Posterior cingulate gyrus (tissue), 11 donors: ENCODE measurements around the gene KRT23.

Experiments used
- DNase-seq, 10 donors: peaks; one replicate each; pipeline versions ENCODE4 v3.0.0 to v3.0.0-alpha.2; 2020 to 2021; ENCODE audit warnings: mixed read lengths in 3 of 10
- intact Hi-C: fragments of 100-400 bp; cut with DNase I; formaldehyde crosslinking; loops from one replicate; pipeline ENCODE4 v1.15.1; 2023

The KRT23 gene

DNA sequence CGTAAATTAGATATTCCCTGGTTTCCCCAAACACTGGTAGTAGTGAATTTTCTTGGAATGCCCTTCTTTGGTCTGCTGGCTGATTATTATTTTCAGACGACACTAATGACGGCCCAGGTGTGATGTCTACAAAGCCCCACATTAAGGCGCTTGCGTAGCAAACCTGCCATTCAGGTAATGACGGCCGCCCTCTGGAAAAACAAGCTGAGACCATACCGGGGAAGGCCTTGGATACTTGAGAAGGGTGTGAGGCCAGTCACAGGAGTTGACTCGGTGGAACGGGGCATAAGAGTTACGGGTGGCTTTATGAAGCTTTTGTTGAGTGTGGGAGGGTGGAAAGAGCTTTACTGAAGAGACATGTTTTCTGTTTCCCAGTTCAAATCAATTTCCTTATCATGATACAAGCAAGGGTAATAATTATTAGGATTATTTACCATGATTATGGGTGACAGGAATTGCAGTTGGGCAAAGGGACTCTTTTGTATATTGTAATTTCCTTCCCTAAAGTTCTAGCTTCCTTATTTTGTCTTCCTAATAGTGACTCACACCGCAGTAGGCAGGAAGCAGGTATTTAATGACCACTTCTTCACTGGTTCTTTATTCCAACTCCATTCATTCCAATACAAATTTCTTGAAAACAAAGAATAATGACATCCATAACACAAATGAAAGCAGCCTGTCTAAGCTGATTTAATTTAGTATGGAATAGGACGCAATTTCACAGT lies 24.8 kb downstream of the KRT23 start:
- intact Hi-C loops, result no loop called here
- DNase-seq, result no peak

DNA sequence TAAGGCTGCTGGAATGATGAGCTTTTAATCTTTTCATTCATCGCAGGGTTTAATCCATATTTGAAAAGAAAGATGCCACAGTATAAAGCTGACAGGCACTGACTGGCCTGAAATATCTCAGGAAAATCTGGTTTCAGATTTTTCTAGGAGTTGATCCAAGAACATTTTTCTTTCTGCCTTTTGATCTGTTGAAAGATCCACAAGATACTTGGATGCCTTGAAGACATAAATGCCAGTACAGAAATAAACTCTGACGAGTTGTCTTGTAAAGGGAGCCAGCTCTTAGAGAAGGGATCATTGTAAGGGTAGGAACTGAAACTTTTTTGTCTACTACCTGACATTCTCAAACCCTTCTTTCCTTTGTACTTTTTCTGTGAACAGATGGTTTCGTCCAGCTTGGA lies 27.0 kb downstream of the KRT23 start:
- DNase-seq, result no peak
- intact Hi-C loops, result no loop called here

DNA sequence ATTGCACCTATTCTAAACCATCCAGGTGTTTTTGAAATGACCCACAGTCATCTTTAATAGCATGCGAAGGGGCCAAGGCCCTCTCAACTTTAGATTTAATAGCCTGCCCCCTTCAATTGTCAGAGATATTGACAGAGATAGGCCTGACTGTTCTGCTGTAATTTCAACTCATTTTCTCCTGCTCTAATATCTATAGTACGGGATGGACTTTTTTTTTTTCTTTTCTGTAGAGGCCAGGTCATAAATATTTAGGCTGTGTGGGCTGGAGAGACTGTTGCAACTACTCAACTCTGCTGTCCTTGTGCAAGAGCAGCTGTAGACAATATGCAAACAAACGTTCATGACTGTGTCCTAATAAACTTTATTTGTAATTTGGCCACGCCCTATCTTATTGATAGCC lies 27.7 kb downstream of the KRT23 start:
- intact Hi-C loops, result loop anchor here (1.0 to 2.0 kb wide), 4 partner anchors 413 to 757 kb away; no protein-coding TSS in a partner anchor

DNA sequence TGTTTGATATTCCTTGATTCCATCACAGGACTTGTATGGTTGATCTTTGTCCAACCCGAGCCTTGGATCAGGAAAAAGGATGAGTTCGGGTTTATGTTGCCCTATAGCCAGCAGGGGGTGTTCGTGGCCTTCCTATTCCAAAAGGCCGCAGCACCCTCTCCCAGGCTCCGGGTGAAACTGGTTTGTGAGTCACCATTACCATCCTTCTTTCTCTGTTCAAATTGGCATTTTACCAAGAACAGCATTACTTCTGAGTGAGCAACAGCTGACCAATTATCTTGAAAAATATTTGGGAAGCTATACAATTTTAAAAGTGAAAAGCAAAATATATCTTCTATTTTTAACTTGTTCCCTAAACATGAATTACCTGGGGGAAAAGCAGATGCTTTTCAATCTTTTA lies 28.1 kb downstream of the KRT23 start:
- intact Hi-C loops, result loop anchor here (1.0 to 2.0 kb wide), 4 partner anchors 413 to 757 kb away; no protein-coding TSS in a partner anchor
- DNase-seq, result peak; percentile 41 to 96 (median 75)

More for the DNA sequence above, 27.7 kb downstream of the KRT23 start:
- DNase-seq, result no peak

DNA sequence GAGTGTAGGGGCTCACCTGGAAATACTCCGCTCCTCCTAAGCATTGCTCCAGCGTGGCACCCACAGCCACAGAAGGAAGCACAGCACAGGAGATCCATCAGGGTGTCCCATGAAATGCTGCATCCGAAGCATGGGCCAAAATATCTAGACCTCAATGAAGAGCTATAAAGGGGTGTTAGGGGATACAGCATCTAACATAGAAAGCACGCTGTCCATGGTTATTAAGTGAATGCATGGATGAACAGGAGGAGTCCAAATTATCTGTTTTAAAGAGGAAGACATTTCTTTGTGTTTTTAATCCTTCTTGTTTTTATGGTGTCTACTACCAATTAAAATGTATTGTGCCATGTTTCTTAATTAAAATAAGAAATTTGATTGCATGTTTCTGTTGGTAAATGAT lies 30.8 kb downstream of the KRT23 start:
- no peak for DNase-seq
- intact Hi-C loops, result no loop called here

DNA sequence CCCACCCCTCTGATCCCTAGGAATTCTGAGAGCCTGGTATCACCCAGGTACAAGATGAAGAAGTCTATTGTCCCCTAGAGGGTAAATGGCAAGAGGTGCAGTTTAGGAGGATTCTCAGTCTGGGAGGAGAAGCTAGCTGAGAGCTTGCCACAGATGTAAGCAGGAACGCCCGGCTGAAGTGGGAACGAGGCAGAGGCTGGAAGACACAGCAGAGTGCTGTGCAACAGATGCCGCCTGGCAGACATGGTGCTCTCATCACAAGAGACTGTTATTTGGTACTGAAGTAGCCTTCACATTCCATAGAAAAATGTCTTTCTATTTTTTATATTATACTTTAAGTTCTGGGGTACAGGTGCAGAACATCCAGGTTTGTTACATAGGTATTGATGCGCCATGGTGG lies 32.1 kb downstream of the KRT23 start:
- intact Hi-C loops, result no loop called here
- peak in 3 of 10 donors; percentile 20 to 87 (median 77) for DNase-seq

DNA sequence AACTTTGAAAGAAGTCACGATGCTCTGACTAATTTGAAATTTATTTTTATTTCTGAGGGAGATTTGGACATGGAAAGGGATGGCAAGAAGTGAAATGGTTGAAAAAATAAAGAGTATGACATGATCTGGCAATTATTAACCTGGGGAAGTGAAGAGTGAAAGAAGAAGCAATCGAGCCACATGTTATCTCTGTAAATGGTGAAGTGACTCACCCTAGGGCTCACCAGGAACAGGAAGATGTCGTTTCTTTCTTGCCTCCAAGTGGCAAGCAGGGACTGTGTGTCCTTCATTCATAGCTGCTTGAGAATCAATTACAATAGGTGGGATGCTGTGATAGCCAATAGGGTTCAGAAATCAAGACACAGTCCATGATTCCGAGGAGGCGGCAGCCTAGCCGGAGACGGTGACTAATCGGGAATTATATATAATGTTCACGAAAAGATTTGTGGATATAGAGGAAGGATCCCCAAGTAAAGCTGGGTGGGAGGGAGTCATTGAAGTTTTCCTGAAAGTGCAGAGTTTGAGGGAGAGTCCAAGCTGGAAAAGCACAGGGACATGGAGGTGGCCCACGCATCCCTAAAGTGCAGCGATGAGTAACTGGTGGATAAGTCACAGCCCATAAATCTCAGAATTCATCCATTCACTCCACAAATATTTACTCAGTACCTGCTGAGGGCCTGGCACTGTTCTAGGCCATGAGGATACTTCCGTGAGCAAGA lies 34.2 kb downstream of the KRT23 start:
- intact Hi-C loops, result no loop called here
- no peak for DNase-seq

DNA sequence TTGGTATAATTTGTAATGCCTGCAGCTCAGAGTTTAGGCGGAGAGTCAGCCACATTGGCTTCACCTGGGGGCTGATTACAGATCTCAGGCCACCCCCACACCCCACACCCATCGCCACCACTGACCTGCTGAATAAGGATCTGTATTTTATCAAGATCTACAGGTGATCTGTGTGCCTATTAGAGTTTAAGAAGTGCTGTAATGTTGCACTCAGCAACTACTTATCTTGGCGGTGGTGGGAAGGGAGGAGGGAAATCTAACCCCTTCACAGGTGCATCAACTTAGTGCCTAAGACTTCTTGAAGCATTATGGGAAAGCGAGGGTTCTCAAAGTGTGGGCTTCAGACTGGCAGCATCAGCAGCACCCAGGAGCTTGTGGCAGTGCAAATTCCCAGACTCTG lies 34.9 kb downstream of the KRT23 start:
- no peak for DNase-seq
- intact Hi-C loops, result no loop called here

DNA sequence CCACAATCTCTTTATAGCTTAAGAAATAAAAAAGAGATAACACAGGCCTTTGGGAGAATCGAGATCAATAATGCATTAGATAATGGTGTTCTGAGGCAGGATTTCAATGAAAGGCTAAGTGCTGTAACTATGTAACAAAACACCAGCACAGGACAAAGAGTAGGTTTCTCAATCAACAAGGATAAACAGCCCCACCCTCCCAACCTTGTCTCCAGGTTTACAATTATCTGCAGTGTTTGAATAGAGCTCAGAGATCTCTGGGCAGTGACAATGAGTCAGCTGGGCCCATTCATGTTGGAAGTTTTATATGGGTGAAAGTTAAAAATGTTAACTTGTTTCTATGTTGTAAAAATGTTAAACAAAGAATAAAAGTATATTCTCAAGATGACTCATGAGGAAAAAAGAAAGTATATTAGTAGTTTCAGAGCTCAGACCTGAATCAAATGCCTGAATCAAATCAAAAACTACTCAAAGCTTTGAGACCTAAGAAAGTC lies 35.4 kb downstream of the KRT23 start:
- intact Hi-C loops, result no loop called here
- DNase-seq, result no peak

DNA sequence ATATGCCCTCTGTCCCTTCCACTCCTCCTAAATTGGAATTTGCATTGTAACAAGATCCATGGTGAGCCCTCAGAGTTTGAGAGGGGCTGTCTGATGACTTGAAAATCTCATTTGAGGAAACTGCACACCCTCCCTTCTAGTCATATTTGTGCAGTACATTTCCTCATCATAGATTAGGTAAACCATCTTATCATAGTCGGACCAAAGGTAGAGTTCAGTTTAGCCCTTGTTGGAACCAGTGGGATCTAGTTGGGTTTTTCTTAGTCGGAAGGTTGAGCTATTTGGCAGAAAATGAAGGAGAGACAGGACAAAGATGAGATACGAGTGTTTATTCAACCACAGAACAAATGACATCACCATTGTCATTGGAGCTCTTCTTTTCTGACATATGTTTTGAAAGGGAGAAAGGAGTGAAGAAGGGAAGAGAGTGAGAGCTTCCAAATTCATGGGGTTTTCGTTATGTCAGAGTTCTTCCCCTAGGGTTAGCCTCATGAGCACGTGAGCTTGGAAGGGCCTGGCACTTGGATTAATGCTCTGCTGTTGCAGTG lies 36.6 kb downstream of the KRT23 start:
- intact Hi-C loops, result no loop called here
- no peak for DNase-seq

DNA sequence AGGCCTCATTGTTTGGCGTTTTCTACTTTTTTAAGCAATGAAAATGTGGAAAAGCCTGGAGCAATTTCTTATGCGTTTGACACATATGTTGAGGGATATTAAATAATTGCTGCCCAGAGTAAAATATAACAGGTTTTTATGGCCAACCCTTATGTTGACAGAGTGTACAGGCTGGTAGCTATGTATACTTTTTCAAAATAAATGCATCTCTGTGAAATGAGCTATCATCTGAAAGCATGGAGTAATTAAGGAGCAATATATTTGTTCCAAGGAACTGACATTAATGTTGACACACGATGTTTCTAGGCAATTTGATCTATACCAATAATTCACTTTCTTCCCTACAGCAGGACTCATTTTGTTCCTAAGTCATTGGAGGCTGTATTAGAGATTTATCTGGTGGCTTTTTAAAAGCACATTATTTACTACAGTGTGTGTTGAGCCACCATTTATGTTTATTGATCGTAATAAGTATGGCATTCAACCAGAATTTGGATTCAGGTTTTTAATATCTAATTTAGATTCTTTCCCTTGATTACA lies 40.5 kb downstream of the KRT23 start:
- no peak for DNase-seq
- intact Hi-C loops, result no loop called here

DNA sequence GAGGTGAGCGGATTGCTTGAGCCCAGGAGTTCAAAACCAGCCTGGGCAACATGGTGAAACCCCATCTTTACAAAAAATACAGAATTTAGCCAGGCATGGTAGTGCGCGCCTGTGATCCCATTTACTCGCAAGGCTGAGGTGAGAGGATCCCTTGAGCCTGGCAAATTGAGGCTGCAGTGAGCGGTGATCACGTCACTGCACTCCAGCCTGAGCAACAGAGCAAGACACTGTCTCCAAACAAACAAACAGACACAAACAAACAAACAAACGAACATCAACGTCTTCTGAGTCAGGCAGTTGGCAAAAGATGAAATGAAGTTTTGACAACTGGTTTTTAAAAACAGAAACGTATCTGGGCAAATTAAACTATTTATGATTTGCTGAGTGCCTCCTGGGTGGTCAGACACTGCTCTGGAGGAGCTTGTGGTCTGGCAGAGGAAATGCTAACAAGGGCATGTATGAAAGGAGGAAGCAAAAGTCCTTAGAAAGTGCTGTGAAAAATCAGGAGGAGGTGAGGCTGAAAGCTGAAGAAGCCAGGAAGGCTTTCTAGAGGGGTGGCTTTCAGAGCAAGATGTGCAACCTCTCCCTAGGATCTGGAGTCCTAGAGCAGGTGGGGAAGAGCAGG lies 42.2 kb downstream of the KRT23 start:
- DNase-seq, result no peak

DNA sequence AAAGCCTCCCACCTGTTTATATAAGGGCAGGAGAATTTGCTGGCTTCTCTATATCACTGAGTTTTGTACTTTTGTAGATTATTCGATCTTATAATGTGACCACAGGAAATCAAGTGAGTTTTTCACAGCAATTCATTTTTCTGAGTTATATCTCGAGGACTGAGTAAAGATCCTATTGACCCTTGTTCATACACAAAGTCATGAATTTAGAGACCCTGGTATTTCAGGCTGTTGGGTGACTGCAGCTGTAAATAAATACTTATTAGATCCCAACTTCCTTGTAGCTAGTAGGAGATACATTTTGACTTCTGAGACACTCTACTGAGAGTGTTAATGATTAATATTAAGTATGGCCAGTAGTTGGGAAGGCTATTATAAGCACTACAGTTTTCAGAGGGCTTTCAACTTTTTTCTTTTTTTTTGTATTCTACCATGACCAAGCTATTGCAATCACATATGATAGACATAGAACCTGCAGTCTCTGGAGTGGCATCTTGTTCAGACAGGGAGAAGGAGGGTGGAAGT lies 49.2 kb downstream of the KRT23 start:
- no peak for DNase-seq
- intact Hi-C loops, result no loop called here

More for the DNA sequence above, 42.2 kb downstream of the KRT23 start:
- intact Hi-C loops, result no loop called here

DNA sequence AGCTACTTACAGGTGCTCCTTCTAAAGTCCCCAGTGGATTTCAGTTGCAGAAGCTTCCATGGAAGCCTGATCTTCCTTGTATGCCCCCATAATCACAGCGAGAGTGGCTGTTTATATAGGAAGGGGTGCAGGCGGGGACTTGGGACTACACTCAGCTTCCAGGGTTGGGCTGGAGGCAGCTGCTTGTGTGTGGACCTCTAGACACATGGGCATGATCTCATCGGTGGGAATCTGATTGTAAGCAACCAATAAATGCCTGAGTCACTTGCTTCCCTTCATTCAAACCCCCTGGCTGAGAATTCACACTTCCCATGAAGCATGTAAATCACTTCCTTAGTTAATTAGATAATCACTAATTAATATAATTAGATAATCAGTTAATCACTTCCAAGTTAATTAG lies 51.4 kb downstream of the KRT23 start:
- no peak for DNase-seq
- intact Hi-C loops, result no loop called here

DNA sequence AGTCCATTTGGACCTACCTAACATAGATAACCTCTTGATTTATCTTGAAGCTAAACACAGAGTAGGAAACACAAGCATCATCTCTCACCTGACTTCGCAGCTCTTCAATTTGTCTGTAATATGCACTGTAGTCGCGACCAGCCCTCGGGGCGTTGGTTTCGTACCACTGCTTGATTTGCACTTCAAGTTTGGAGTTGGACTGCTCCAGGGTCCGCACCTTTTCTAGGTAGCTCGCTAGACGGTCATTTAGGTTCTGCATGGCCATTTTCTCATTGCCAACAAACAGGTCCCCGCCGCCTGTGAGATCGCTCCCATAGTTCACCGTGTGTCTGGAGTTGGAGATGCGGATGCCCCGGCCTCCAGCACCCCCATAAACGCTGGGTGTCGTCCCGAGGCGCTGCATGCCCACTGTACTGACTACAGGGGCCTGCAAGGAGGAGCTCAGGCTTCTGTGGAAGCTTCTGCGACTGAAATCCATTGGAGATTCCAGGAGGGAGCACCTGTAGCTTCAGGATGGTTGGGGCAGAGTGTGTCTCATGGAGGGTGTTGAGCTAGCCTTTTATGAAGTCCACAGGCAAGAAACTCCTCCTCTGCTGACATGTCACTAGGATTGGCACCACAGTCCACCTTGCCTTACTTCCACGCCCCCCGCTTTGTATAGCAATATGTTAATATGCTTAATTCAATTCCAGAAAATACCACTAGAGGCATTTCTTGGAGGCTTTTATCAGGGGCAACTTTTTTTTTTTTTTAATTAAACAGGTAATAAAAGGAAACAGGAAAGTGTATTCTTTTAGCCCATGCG lies 52.5 kb downstream of the KRT23 start, which contains the start of gene KRT20:
TSS of gene KRT20 (minus strand) at position 535 of the 805 bp plus-strand sequence. CDS start at position 478, 57 bp downstream.
- no peak for DNase-seq
- intact Hi-C loops, result no loop called here

DNA sequence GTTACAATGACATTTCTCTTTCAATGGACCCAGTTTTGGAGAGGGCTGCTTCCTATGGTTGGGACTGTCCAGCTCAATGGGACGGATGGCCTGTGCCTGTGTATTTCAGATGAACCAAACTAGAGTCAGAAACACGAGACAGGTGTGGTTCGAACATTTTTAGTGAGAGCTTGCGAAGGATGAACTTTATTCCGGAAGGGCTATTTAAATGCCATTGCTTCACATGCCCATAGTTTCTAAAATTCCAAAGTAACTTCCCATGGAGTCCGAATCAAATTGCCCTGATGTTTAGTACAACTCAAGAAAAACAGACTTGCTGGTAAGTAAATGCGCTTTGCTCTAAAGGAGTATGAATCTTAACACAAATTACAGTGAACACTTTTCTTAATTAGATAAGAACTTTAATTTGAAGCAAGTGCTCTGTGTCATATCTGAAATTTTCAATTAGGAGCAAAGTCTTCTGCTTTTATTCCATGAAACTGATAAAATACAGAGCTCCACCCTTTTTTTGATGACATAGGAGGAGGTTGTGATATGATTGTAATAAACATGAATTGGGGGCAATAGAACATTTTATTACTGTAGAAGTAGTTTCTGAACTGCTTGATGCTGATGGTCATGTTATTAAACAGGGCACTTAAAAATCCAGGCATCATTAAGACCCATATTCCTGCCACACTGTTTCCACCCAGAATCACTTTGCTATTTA lies 53.7 kb downstream of the KRT23 start:
- intact Hi-C loops, result no loop called here
- no peak for DNase-seq

DNA sequence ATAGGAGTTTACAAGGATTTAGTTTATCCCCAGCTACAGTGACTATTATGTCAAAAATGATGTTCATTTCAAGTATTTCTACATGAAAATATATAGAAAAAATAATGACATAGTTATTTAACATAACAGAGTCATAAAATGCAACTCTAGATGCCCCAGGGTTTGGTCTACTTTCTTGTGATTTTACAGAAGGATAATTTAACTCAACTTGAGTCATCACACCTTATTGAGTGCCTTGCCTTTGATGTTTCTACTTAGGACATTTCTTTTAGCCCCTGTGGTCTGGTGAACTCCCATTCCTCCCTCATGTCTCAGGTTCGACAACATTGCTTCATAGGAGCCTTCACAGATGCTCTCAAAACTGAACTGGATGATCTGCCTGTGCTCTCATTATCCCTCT lies 54.4 kb downstream of the KRT23 start:
- intact Hi-C loops, result no loop called here
- no peak for DNase-seq

DNA sequence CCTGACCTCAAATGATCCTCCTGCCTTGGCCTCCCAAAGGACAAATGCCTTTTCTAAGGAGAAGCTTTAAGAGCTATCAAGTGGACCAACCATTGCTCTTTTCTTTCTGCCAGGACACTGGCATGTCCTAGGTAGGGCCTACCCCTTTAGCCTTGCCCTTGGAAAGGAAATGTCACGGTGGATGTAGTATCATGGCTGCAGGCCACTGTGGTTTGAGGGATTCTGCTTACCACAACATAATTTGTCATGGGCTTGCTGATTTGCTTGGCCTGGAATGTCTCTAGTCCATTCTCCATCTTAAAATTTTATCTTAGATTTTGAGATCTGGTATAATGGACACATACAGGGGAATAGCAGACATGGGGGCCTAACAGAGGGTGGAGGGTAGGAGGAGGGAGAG lies 58.4 kb downstream of the KRT23 start:
- DNase-seq, result no peak
- intact Hi-C loops, result no loop called here

DNA sequence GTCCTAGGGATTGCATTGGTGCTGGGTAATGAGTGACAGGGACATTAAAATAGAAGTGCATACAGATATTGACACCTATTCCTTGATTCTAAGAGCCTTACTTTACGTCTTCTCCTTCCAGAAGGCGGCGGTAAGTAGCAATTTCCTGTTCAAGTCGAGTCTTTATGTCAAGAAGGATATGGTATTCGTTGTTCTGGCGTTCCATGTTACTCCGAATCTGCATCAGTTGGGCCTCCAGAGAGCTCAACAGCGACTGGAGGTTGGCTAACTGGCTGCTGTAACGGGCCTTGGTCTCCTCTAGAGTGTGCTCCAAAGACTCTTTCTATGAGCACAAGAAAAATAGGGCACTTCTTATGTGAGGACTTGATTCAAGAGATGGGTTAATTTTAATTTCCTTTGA lies 59.4 kb downstream of the KRT23 start:
- no peak for DNase-seq
- intact Hi-C loops, result no loop called here
